Inferior parietal cortex (tissue), 1 donor: ENCODE results near the gene CBX6.
A peak's percentile ranks its signal among the peaks of the same experiment; 100 is the strongest.

Experiments used
- DNase-seq: peaks from one replicate; pipeline ENCODE4 v3.0.0-alpha.2; 2016; ENCODE audit errors: extremely low spot score

Gene CBX6

GRCh38 chr22:38873469-38874411 lies 1.7 kb upstream of the CBX6 start:
- DNase-seq: no peak

DNA sequence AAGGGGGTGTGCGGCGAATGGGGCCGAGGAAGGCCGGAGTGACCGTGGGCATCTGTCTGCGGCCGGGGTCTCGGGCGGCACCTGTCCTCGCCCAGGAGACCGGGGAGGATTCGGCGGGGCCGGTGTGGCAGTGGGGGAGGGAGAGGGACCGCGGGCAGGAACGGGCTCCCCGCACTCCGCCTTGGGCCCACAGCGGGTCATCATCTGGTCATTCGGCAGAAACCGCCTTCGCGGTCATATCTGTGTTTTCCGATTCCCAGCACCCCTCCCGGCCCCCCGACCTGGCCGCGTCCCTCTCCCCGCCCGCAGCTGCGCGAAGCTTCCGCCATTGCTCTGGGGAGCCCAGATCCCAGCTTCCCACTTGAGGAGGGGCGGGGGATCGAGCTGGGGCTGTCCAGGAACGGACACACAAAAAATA lies 824 bp upstream of the CBX6 start:
- DNase-seq: peak; percentile 49

- no peak for DNase-seq
Observed at GRCh38 chr22:38871360-38872171, 450 bp downstream of the CBX6 start.

DNA sequence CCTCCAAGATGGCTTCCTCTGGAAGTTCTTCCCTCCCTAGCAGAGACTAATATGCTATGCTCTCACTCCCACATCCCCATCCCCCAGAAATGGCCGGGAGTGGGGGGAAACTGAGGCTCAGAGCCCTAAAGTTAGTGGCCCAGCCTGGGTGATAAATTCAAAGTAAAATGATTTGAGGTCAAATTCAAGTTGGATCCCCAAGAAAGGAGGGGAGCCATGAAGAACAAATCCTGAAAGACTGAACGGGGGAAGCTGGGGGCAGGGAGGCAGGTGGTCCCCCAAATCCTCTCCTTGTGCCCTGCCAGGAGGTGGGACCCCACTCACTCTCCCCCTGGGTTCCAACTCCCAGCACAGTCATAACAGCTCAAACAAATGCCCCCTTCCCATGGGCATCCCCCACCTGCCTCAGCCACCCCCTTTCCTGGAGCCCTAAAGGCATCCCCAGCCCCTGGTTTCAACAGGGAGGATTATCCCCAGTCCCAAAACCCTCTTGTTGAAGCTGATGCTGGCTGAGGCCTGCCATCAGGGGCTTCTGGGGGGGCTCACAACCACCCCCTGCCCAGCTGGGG lies 1.1 kb downstream of the CBX6 start:
- no peak for DNase-seq

GRCh38 chr22:38870312-38870741 lies 1.7 kb downstream of the CBX6 start:
- DNase-seq: peak; percentile 83

DNA sequence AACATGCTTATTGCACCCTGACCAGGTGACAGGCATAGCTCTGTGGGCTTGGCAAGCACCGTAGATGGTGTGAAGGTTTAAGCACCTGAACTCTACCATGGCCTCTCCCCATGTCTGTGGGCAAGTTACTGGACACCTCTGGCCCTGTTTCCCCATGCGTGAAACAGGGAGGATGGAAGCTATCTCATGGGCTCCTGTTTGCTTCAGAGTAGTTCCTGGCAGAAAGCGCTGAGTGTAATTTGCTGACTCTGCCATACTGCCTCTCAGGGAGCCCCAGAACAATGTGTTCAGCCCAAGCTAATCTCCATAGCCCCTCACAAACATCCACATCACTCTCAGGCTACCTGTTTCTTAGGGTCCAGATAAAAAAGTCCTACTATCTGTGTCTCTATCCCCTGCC lies 2.4 kb downstream of the CBX6 start:
- DNase-seq: no peak

DNA sequence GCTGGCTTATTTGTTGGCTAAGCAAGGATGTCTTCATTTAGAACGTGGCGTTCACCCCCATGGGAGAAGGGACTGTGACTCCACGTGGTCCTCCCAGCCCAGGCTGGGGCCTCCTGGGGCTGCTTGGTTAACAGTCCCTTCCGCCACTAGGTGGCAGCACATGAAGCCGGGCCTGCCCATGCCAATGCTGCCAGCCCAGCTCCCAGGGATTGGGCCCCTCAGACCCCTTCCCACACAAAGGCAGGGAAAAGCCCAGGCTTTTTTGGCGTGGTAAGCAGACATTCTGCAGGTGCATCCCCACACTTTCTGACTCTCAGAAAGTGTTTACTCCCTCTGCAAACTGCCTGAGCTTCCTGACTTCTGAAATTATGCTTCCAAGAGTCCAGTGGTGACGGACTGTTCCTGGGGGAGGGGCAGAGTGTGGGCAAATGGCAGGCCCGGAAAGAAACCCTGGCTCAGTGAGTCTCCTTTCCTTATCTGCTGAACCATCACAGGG lies 3.1 kb downstream of the CBX6 start:
- peak; percentile 84 for DNase-seq

GRCh38 chr22:38868286-38868721 lies 3.7 kb downstream of the CBX6 start:
- DNase-seq: no peak

DNA sequence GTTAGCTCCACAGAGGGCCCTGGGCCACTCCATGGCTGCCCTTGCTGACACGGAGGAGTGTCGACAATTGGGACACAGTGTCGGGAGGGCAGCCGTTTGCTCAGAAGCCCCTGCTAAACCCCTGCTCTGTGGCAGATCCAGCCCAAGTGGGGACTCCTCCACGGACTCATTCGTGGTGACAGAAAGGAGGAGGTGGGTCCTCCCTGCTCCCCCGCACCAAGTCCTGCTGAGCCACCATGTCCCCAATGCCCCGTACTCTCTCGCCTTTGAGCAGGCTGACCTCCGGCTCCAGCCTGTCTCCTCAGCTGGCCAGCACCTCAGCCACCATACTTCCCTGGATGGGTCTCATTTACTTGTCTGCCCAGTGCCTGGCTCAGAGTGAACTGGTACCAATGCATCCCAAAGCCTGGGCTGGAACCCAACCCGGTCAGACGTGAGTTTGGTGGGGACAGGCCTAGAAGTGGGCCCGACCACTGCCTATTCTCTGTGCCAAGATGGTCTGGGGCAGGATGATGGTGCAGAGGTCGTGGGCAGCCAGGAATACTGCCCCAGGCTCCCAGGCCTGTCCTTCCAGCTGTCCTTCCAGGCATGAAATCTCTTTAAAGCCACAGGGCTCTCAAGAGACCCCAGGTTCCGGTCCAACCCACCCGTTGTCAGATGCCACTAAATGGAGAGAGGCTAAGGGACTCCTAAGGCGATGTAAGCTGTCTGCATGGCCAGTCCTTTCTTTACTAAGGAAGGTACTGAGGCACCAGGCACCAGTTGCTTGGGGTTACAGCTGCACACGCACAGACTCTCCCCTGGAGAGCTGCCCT lies 4.3 kb downstream of the CBX6 start:
- no peak for DNase-seq

DNA sequence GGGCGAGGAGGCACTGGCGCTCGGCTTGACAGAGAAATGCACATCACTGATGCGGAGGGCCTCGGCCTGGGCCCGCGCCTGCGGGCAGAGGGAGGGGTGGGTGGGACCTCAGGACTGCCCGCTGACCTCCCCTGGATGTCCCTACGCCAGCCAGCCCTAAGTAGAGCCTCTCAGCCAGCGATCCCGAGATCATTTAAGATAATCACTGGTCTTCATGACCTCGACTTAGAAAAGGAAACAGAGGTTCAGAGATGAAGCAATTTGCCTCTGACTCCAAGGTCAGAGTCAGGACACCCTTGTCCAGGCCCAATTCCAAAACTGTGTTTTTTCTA lies 4.9 kb downstream of the CBX6 start:
- no peak for DNase-seq

DNA sequence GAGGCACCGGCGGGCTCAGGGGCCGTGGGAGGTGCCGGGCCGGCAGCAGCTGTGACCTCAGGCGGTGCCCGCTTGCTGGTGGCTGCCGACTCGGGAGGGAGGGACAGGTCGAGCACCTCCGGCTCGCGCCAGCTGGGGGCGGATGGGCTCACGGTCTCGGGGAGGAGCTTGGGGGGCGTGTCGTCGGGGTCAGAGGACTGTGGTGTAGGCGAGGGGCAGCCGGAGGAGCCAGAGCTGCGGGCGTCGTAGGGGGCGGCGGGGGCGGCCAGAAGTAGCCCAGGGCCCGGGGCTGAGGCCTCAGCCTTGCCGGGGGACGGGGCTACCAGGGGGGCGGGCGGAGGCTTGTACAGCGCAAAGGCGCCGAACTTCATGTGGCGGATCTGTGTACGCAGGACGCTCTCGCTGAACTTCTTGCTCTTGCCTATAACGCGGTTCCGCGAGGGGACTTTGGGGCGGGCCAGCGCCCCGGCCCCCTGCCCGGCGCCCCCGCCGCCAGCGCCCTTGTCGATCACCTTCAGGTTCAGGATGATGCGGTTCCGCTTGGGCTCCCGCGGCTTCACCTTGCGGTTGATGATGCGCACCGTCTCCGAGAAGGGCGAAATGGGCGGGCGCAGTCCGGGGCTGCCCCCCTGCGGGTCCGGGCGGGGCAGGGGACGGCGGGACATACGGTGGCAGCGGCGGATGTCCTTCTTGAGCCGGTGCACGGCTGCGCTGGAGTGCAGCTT lies 5.5 kb downstream of the CBX6 start:
- no peak for DNase-seq

GRCh38 chr22:38866024-38866398 lies 6.0 kb downstream of the CBX6 start:
- no peak for DNase-seq

DNA sequence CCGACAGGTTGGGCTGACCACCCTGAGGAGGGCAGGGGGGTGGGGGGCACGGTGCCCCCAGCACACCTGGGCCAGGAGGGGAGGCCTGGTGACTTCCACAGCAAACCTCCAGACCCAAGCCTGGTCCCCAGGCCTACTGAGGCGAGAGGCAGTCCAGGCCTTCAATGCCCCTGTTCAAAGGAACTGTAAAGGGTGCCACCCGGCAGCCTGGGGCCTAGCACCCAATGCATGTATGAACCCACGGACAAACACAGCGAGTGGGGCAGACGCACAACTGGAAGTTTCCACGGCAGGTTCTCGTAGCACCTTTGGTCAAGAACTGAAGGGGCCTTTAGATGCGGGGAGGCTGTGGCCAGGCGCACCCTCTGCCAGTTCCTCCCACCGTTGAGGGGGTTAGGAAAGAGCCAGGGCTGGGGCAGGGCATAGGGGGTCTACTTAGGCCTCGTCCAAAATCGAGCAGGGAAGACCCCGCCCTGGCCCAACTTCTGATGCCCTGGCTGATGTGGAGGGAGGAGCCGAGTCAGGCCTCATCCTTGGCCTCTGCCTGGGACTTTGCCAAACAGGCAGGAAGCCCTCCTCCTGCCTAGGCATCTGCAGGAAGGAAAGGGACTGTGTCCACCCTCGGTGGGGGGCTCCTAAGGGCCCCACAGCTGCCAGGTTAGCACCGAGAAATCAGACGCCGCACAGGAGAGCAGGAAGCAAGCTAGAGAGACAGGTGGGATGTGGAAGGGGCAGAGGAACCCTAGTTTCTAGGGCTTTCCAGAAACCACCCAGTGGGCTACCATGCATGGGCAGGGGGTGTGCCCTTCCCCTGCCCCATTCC lies 6.6 kb downstream of the CBX6 start:
- no peak for DNase-seq

DNA sequence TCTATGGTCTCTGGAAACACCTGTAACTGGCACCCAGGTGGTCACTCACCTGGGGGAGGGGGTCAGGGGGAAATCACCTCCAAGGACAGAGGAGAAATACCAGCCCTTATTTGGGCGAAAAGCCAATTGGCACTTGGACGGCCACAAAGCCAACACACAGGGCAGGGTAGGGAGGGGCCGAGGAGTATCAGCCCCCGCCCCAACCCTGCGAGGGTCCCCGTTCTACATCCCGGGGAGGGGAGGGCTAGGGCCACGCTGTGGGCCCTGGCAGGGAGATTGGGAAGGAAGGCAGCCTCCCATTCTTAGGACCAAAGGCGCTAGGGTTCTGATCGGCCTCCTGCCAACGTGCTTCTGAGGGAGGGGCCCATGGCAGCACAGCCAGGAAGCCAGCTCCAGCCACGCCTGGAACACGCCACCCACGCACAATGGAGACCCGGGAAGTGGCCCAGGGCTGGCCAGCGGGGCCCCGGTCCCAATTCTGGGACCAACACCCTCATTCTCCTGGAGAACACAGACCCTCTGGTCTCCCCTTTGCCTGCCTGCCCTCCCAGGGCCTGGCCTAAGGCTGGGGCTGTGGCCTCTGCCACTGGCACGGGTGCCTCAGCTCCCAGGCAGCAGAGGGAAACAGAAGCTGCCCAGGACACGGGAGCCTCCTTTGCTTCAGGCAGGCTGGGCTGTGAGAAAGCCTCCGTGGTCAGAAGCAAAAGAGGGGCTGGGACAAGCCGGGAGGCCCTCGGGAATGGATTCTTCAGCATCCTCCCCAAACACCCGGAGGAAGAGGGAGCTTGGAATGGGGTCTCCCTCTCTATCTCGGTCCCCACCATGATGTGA lies 7.4 kb downstream of the CBX6 start:
- DNase-seq: no peak

DNA sequence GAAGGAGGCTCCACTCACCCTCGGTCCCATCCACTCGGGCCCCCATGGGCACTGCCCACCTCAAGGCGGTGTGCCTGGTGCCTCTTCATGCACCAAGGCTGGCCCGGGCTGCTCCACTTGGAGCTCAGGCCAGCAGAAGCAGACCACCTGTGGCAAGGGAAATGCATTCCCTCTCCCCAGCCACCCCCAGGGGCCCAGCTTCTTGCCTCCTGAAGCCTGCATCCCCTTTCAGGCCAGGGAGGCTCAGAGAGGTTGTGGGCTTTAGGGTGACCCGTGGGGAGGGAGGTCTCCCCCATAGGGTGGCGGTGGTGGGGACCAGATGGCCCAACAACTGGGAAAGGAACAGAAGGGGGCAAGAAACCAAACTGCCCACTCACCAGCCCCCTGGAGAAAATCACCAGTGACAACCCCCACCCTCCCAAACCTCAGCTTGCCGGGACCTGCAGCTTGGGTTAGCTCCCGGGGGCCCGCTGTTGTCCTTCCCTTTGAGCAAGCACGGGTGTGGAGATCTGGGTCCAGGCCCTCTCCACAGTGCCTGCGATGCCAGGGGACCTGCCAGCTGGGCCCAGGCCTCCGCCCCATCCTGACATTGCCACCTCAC lies 8.4 kb downstream of the CBX6 start:
- DNase-seq: no peak

DNA sequence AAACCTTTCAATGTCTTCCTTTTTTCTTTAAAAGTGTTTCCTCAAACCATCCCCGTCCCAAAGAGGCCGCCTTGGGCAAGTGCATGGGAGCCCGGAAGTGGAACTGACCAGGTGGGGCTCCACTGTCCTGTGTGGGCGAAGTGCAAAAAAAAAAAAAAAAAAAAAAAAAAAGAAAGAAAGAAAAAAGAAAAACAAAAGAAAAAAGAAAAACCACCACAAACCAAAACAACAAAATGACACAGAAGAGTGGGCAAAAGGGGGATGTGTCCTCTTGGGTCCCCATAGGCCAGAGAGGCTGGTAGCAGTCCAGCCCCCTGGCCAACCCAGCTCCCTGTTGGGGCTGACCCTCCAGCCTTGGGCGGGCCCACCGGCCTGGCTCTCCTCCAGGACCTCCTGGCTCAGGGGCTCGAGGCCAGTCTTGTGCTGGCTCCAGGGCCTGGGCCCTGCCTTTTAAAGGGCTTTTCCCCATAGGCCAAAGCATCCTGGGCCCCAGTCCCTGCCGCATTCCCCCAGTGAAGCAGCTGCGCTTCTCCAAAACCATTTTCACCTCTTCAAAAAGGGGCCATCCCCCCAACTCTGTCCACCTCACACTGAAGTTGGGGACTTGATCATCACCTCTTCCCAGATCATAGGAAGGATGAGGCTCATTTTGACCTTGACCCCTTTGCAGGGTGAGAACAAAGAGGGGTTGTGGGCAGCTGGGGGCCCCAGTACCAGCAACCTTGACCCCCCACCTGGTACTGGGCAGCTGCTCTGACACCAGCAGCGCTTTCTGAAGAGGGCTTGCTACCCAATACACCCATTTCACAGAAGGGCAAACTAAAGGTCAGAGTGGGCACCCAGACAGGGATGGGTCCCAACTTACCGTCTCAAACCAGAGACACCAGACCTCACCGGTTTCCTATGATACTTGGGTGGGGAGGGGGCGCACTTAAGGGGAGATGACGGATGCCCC lies 9.4 kb downstream of the CBX6 start:
- no peak for DNase-seq

- DNase-seq: no peak
Observed at GRCh38 chr22:38861927-38862326, 10.1 kb downstream of the CBX6 start.
